HG02885 (cell line): Measurements from ENCODE around the gene SMIM29.
A peak's percentile ranks its signal among the peaks of the same experiment; 100 is the strongest.

Experiments
- ATAC-seq: cut with Tn5 transposase; IDR thresholded peaks from one replicate; pipeline ENCODE4 v1.9.1; 2021; ENCODE audit warnings: mild to moderate bottlenecking; ENCODE audit not compliant: unreplicated experiment, poor library complexity

Gene SMIM29

DNA sequence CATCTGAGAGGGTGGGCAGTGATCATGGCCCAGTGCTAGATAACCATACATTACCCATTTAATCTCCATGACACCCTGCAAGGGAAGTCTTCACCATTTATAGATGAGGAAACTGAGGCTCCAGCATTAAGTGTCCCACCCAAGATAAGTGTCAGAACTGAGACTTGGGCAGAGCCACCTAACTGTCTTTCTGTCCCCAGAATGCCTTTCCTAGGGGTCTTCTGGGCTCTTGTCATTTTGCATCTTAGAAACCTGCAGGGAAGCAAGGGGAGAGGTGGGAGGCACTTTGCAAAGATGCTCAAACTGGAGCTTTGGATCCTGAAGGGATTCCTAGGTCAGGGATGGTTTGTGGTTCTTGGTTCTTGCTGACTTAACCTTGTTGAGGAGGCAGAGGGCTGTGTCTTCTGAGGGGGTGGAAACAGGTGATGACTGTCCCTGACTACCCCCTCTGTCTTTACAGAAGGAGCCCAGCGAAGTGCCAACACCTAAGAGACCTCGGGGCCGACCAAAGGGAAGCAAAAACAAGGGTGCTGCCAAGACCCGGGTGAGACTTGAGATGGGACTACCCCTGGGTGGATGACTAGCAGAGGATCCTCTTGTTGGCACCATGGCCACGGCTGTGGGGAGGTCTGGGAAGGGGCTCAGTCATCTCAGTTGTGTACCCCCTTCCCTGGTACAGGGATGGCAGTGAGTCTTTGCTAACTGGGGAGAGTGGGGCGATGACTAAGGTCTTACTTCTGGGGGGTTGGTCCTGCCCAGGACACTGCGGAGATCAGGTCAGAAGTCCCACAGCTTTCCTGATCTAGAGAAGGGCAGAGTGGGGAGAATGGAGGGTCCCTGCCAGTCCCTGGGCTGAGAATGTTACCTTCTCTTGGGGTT is 6.3 kb downstream of the SMIM29 start:
- ATAC-seq = no peak

DNA sequence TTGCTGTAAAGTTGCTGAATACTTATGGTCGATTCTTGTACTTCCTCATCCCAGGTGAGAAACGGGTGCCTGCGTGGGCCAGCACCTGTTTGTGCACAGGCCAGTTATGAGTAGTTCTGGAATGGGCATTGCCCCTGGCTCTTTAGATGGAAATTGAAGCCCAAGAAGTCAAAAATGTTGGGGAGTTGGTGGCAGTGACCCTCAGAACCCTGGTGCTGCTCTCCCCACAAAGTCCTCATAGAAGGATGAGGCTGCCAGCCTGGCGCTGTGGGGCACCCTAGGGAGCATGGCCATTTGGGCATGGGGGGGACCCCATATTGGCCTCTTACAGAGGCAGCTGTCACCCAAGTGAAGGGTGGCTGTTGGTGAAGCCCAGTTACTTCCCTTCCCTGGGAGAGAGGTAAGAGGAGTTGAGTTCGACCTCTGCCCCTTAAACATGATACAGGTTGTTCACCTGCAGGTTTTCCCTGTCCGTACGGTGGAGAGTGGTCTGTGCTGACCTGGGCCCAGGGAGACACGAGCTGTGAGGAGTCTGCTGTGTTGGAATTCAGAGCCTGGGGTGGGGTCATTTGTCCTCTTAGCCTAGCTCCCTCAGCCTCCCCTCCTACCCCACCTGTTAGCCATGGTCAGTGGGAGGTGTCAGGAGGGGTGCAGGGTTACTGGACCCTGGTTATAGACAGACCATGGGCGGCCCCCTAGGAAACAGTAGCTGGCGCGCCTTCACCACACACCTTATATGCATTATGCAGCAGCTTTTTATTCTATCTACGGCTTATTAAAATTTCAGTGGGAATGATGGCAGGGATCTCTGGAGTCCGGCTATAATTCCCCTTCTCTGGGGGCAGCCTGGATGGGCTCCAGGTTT is 7.2 kb downstream of the SMIM29 start:
- no peak for ATAC-seq

DNA sequence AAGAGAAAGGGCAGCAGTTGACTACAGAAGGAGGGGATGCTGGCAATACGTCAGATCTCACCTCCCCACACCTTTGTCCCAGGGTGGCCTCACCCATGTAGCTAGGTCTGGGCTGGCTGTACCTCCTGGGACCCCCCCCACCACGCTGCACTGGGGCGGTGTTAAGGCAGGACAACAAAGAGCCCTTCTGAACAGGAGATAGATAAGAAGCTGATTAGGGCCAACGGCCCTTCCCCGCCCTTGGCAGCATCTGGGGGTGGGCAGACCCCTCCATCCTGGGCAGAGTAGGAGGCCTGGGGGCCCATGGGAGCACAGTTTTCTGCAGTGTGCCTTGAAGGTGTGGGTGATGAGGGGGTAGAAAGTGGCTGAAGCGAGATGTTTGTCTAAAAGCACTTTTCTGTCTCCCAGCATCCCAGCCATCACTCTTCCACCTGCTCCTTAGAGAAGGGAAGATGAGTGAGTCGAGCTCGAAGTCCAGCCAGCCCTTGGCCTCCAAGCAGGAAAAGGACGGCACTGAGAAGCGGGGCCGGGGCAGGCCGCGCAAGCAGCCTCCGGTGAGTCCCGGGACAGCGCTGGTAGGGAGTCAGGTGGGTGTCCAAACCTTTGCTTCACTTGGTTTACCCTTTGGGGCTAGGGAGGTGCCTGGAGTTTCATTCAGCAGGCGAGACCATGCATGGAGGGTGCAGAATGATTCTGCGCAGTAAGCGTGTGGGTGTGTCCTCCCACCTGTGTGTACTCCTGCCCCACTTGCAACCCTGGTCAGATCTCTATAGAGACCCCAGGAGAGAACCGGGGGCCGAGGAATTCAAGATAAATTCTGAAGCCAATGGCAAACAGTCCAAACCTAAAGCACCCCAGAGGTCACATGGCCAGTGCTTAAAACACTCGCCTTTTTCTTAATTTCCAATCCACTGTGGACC is 8.2 kb downstream of the SMIM29 start:
- no peak for ATAC-seq

DNA sequence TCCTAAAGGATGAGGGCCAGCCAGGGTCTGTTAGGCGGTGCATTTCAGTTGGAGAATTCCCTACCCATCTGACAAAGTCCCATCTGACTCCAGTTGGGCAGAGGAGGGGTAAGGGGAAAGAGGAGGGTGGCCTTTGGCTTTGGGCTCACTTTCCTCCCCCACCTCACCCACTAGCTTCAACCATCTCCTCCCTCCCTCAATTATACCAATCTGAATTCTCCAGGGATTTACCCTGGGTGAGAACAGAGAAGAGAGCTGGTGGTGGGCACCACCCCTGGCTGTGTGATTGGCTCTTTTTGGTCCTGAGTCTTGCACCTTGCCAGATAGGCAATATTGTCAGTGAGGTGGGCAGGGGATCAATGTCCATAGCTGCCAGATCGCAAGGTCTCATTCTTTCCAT is 8.9 kb downstream of the SMIM29 start:
- no peak for ATAC-seq

DNA sequence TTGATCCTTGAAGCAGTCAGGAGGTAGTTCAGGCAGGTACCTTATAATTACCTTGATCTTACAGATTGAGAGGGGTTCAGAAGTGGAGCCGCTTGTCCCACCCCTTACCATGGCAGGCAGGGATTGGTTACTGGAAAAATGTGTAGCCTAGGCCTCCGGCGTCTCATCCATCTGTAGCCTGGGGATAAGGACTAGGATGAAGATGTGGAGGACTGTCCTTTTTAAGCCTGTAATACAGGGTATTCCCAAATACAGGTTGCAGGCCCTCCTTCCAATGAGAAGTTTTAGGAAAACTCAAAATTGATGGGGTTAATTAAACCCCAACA is 9.3 kb downstream of the SMIM29 start:
- no peak for ATAC-seq

DNA sequence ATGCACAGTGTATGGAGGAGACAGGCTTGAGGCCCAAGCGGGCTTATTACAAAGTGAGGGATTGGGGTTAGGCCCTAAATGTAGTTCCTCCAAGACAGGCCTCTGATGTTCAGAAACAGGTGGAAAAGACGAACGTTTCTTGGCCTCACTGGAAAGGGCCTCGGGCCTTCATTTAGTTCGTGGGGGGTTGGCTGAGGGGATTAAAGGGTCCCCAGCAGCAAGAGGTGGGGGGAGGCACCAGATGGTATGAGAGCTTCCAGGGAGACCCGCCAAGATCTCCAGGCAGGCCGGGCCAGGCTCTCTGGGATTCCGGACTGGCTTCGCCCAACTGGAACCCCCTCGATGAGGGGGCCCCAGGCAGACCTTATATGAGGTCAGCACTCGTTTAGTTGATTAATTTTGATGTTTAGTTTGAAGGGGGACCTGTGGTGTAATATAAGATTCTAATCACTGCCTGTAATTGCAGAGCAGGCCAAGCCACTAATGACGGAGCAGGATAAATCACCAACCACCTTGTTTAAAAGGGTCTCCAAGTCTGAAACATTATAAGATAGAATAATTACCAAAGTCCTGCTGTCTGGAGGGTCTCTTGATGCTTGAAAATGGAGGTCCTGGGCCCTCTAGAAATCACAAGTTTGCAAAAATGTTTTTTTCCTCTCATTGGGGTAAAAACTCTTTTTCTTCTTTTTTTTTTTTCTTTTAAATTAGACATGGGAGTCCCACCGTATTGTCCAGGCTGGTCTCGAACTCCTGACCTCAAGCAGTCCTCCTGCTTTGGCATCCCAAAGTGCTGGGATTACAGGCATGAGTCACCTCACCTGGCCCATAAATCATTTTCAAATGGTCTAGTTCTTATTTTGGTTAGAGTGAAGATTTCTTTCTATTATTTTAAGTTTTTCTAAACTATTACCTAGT is 10.0 kb downstream of the SMIM29 start:
- no peak for ATAC-seq

DNA sequence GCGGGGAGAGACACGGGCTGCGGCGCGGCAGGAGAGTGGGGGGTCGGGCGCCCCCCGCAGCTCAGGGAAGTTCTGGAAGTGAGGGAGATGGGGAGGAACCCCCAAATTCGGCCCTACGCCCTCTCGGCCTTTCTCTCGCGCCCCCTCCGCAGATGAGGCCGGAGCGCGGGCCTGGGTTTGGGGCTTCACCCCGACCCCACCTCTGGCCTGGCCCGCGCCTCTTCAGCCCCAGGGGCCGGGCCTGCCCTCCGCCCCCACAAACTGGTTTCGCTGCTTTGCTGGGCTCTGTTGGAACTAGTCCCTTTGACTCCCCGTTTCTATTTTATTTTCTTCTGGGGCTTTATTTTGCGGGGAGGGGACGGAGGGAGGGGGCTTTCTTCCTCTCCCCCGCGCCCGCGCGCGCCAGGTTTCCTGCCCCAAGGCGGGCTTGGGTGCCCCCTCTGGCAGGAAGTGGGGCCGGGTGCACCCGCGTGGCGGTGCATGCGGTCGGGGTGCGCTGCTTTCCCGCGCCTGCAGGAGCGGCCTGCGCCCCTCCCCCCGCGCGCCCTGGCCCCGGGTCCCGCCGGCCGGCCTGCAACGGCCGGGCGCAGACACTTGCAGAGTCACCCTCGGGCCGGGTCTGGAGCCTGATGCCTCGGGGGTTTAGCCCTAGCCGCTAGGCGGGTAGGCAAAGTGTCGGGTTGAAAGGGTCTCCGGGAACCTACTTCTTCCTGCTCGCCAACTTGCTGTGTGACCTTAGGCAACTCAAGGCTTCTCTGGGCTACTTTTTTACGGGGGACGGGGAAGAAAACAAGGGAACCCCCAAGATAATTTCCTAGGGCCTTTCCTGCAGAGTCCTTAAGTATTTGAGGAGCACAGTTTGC is 10.9 kb downstream of the SMIM29 start:
- ATAC-seq = peak; percentile 16

DNA sequence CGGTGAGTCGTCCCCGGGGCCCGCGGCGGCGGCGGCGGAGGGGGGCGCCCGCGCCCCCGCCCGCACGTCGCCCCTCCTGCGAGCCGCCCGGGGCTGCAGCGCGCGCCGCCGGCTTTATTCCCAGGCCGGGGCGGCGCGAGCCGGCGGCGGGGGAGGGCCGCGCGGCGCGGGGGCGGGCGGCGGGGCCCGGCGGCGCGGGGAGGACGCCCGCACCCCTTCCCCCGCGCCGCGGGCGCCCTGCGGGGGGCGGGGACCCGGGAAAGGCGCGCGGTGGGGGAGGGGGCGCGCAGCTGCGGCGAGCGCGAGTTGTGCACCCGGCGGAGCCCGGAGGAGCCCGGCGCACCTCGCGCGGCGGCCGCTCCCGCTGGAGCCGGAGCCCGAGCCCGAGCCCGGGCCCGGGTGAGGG is 11.5 kb downstream of the SMIM29 start:
- peak; percentile 20 for ATAC-seq

DNA sequence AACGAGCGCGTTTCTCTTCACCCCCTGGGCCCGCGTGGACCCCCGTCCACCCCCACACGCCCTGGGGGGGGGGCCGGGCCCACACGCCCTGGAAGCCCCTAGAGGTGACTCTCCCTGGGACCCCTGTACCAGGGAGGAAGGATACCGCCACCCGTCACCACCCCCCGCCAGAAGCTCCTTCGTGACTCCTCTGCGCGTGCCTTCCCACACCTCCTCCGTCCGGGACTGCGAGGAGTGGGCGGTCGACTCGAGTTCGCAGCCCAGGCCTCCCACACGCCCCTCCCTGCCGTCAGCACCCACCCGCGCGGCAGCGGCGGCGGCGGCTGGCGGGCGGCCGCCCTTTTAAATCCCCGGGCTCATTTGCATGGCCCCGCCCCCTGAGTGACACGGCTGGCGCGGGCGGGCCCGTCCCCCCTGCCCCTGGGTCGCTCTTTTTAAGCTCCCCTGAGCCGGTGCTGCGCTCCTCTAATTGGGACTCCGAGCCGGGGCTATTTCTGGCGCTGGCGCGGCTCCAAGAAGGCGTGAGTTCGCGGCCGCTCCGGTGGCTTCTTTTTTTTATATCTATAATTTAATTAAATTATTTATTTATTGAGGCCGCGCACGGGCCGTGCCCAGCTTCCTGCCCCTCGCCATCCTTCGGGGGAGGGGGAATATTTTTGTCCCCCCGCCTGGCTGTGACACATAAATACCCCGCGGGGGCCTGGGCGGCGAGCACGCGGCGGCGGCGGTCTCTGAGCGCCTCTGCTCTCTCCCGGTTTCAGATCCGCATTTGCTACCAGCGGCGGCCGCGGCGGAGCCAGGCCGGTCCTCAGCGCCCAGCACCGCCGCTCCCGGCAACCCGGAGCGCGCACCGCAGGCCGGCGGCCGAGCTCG is 12.1 kb downstream of the SMIM29 start, which contains the start of gene HMGA1:
TSS of gene HMGA1 (plus strand) at position 431 of the 873 bp plus-strand sequence. CDS start 3,908 bp downstream, outside the sequence.
- peak; percentile 71 for ATAC-seq

DNA sequence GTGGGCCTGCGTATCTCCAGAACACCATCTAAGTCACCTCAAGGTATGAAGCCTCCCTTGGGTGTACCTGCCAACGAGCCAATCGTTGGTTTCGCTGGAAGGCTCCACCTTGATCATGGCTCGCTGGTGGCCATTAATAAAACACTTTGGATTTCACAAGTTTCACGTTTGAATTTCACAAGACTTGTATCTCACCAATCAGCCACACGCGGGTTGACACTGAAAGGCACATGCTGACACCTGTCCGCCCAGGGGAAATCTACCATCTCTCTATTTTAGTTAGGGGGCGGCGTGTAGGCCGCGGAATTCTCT is 12.7 kb downstream of the SMIM29 start:
- no peak for ATAC-seq

DNA sequence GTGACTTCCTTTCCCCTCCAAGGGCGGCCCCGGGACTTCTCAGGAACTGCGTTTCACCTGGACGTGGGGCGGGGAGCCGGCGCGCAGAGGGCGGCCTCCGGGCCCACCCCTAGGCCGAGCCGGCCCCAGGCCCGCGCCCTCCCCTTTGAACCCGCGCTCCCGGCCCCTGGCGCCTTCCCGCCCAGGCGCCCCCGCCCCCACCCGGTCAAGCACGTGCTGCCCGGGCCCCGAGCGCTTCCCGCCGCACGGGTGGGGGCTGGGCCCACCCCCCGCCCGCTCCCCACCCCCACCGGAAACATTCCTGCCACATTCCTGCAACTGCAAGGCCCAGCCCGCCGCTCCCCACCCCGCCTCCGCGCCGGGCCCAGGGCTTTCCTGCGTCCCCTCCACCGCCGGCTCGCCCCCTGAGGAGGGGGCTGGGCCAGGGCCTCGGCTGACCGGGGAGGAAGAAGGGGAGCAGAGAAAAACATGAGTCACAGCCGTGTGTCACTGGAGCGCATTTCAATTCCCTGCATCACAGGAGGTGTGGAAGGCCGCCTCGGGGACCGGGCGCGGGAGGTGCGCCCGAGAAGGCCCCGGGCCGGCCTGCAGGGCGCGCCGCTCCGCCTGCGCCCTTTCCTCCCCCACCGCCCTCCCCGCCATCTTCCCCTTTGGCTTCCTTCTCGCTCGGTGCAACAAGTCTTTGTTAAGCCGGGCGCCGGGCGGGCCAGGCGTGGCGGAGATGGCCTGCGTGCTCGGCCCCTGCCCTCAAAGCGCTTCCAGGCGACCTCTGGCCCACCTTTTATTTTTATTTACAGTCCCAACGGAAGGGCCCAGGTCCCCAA is 13.3 kb downstream of the SMIM29 start:
- ATAC-seq = no peak

DNA sequence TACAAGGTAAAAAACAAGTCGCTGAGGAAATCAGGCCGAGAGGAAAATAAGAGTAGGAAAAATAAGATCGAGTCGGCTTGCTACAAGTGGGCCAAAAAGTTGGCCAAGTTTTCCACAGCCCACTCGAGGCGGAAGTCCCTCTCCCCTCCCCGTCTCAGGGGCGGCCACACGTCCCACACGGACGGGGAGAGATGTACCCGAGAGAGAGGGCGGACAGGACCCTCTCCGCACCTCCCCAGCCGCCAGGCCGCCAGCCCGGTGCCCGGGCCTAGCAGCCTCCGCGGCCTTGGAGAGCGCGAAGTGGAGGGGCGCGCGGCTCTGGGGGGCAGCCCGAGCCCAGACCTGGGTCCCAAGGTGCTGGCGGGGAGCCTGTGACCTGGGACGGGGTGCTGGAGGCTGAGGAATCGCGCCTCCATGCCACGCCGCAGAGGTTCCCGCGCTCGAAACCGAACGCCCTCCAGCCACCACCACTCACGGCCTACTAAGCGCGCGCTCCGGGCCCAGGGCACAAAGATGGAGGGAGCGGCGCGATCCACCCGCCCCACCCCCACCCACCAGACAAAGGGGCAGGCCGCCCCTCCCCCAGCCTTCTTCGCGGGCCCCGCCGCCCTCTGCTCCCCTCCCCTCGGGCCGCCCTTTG is 14.0 kb downstream of the SMIM29 start:
- no peak for ATAC-seq

DNA sequence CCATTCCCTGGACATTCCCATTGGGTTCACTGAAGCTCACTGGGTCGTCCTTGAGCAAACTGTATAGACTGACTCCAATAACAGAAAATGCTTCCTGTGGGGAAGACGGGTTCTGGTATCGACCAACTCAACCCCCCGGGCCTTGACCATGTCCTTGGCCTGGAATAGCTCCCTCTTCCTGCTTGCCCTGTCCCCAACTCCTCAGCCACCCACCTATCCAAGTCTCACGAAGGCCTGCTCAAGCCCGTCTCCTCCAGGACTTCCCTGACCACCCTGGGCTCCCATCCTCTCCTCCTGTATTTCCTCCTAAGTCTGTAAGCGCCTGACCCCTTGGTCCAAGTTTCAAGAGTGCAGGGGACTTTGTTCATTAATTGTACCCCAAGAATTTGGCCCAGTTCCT is 14.9 kb downstream of the SMIM29 start:
- no peak for ATAC-seq

DNA sequence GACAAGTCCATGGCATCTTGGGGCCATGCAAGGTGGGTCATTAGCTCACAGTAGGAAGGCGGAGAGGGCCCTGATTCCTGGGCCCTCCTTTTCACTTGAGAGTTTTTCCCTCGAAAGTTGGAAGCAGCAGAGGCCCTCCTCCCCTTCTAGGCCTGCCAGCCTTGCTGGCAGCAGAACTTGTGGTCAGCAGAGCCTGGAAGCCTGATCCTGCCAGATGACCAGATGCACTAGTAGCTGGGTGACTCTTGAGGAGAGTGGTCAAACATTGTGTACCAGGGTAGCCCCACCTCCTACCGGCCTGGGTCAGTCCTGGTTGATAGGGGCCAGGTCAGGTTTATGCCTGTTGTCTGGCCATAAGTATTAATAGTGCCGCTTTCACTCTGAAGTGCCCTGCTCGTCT is 15.9 kb downstream of the SMIM29 start:
- ATAC-seq = no peak

DNA sequence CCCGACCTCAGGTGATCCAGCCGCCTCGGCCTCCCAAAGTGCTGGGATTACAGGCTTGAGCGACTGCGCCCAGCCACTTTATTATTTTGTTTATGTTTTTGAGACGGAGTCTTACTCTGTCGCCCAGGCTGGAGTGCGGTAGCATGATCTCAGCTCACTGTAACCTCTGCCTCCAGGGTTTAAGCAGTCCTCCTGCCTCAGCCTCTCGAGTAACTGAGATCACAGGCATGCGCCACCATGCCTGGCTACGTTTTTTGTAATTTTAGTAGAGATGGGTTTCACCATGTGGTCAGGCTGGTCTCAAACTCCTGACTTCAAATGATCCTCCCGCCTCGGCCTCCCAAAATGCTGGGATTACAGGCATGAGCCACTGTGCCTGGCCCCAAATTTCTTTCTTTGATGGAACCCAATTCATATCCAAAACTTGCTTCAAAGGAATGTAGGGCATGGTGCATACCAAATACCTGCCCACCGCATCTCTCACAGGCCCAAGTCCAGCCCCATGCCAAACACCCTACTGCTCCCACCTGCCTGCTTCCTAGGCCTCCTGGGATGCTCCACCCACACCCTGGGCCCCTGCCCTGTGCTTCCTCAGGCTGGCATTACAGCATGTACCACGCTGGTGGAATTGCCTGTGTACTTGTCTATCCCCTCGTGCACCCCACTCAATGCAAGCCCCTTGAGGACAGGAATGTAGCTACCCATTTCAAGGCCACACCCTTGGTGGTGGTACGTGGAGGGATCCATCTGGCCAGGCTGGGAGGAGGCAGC is 17.1 kb downstream of the SMIM29 start:
- no peak for ATAC-seq
